GM23248 (cell line): ENCODE measurements around the gene TSEN34.

Experiments used
- EZH2 ChIP-seq: fragments of 200-600 bp; sonication (generic); IDR thresholded peaks from 2 replicates; pipeline ENCODE4 v1.6.1; 2018; ENCODE audit warnings: antibody characterized with exemption, mild to moderate bottlenecking; ENCODE audit not compliant: insufficient read depth, poor library complexity, severe bottlenecking
- EZH2phosphoT487 ChIP-seq: fragments of 200-600 bp; sonication (generic); IDR thresholded peaks from 2 replicates; pipeline ENCODE4 v1.6.1; 2018; ENCODE audit warnings: antibody characterized with exemption, moderate library complexity, mild to moderate bottlenecking, low read depth; ENCODE audit not compliant: insufficient read depth

DNA sequence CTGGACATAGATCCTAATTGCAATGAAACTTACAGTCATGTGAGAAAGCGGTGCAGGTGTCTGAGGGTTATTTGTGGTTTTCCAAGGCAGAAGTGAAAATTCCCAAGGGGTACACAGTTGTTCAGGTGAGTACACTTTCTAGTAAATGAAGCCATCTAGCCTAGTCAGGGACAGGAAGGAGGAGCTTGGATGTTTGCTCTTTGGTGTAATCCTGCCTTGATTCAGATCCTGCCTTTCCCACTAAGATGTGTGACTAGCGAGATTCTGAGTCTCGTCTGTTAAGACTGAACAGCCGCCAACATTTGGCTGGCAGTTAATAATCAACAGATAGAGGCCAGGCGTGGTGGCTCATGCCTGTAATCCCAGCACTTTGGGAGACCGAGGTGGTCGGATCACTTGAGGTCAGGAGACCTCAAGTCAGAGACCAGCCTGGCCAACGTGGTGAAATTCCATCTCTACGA lies 12.1 kb downstream of the TSEN34 start:
- TF ChIP-seq EZH2: no peak
- TF ChIP-seq EZH2phosphoT487: no peak
